Activated B cell treated with CpG ODN at 0.5 μM for 24 hours (primary cell): Measurements from ENCODE around the gene PRKG1. TPM values are rescaled to one million over a fixed set of nuclear protein-coding genes. Genes with fewer than 3 reads are reported as not detected.

ENCODE experiments used
- ATAC-seq: fragments of 200-7000 bp; cut with Tn5 transposase; one replicate; pipeline ENCODE4 v1.10.0; 2021; ENCODE audit warnings: low read depth, mild to moderate bottlenecking, moderate library complexity
- CTCF ChIA-PET: fragments of 350-600 bp; sonication (Branson Sonifier 250); formaldehyde crosslinking; loops from one replicate; lab custom pipeline; 2021; ENCODE audit warnings: antibody characterized with exemption; lab: Charles Lee
- POLR2A ChIA-PET: fragments of 350-600 bp; sonication (Branson Sonifier 250); formaldehyde crosslinking; loops from one replicate; lab custom pipeline; 2021; ENCODE audit warnings: antibody characterized with exemption; lab: Charles Lee
- DNase-seq: peaks from one replicate; pipeline ENCODE4 v3.0.0; 2022
- H3K27ac Mint-ChIP-seq: one replicate; pipeline ENCODE4 v1.8.0; 2020; ENCODE audit warnings: mixed read lengths
- H3K27me3 Mint-ChIP-seq: one replicate; pipeline ENCODE4 v1.8.0; 2021; ENCODE audit warnings: mixed read lengths
- H3K36me3 Mint-ChIP-seq: one replicate; pipeline ENCODE4 v1.8.0; 2021; ENCODE audit warnings: low read depth, mixed read lengths
- H3K4me1 Mint-ChIP-seq: one replicate; pipeline ENCODE4 v1.8.0; 2021; ENCODE audit warnings: mixed read lengths
- H3K4me3 Mint-ChIP-seq: one replicate; pipeline ENCODE4 v1.8.0; 2020; ENCODE audit warnings: mild to moderate bottlenecking, mixed read lengths
- H3K9me3 Mint-ChIP-seq: one replicate; pipeline ENCODE4 v1.8.0; 2020; ENCODE audit warnings: mixed read lengths
- CTCF ChIP-seq: fragments of 200-600 bp; IDR thresholded peaks from one replicate; pipeline ENCODE4 v1.8.0; 2022; ENCODE audit warnings: antibody characterized with exemption, mild to moderate bottlenecking
- intact Hi-C: fragments of 100-400 bp; cut with micrococcal nuclease; formaldehyde crosslinking; loops from one replicate; pipeline ENCODE4 v1.15.1; 2024
- total RNA-seq: library from RNA; stranded (reverse); gene quantifications from 2 replicates; pipeline ENCODE4 v1.2.3, GENCODE V29; 2022

The PRKG1 gene
- total RNA-seq, 1 donor from 2014 or later: not detected

GRCh38 chr10:52284416-52285013 is 1210.2 kb downstream of the PRKG1 start:
- DNase-seq (no peak), ATAC-seq (peak; percentile 75)
- ChIA-PET POLR2A (no interaction called here), CTCF (no interaction called here)
- Mint-ChIP-seq H3K4me3 (no peak overlapping the region), H3K9me3 (no peaks in the 10 kb centered on the region), H3K27ac (no peak overlapping the region), H3K36me3 (no peaks in the 10 kb centered on the region), H3K27me3 (no peaks in the 10 kb centered on the region), H3K4me1 (peaks cover 14% of the 10 kb centered on the region)
- intact Hi-C loops: no loop called here
- no peak for TF ChIP-seq CTCF

GRCh38 chr10:52287866-52288265 is 1213.6 kb downstream of the PRKG1 start:
- no peak overlapping the region for H3K4me3 Mint-ChIP-seq
- ChIA-PET CTCF (no interaction called here), POLR2A (no interaction called here)
- no peaks in the 10 kb centered on the region for H3K9me3 Mint-ChIP-seq
- DNase-seq (no peak), ATAC-seq (no peak)
- no peak for TF ChIP-seq CTCF
- no peaks in the 10 kb centered on the region for H3K27me3 Mint-ChIP-seq
- H3K27ac Mint-ChIP-seq: no peak overlapping the region
- no peaks in the 10 kb centered on the region for H3K36me3 Mint-ChIP-seq
- intact Hi-C loops: no loop called here
- peaks cover 14% of the 10 kb centered on the region for H3K4me1 Mint-ChIP-seq

- intact Hi-C loops: no loop called here
- ATAC-seq (no peak), DNase-seq (no peak)
- H3K27me3 Mint-ChIP-seq: no peaks in the 10 kb centered on the region
- H3K9me3 Mint-ChIP-seq: no peaks in the 10 kb centered on the region
- H3K36me3 Mint-ChIP-seq: no peaks in the 10 kb centered on the region
- H3K4me1 Mint-ChIP-seq: no peaks in the 10 kb centered on the region
- POLR2A ChIA-PET: no interaction called here
- no peak for TF ChIP-seq CTCF
- no peak overlapping the region for H3K27ac Mint-ChIP-seq
- no peak overlapping the region for H3K4me3 Mint-ChIP-seq
- CTCF ChIA-PET: no interaction called here
Measured at GRCh38 chr10:52297747-52298146, 1223.5 kb downstream of the PRKG1 start.

- H3K9me3 Mint-ChIP-seq: no peaks in the 10 kb centered on the region
- H3K27ac Mint-ChIP-seq: no peak overlapping the region
Measured at GRCh38 chr10:52300599-52301277, 1226.5 kb downstream of the PRKG1 start.

More at GRCh38 chr10:52300599-52301277, 1226.5 kb downstream of the PRKG1 start:
- CTCF ChIA-PET: no interaction called here
- Mint-ChIP-seq H3K36me3 (no peaks in the 10 kb centered on the region), H3K4me1 (no peaks in the 10 kb centered on the region), H3K4me3 (no peak overlapping the region), H3K27me3 (no peaks in the 10 kb centered on the region)
- TF ChIP-seq CTCF: no peak
- intact Hi-C loops: no loop called here
- ATAC-seq: no peak
- POLR2A ChIA-PET: no interaction called here
- DNase-seq: no peak
